ENCODE results near the gene BCAM.
"Not testable (repeated sequence)": the region's sequence is repeated elsewhere in the genome, so short reads cannot be mapped to it uniquely, and the experiment has no call there.

The BCAM gene

DNA sequence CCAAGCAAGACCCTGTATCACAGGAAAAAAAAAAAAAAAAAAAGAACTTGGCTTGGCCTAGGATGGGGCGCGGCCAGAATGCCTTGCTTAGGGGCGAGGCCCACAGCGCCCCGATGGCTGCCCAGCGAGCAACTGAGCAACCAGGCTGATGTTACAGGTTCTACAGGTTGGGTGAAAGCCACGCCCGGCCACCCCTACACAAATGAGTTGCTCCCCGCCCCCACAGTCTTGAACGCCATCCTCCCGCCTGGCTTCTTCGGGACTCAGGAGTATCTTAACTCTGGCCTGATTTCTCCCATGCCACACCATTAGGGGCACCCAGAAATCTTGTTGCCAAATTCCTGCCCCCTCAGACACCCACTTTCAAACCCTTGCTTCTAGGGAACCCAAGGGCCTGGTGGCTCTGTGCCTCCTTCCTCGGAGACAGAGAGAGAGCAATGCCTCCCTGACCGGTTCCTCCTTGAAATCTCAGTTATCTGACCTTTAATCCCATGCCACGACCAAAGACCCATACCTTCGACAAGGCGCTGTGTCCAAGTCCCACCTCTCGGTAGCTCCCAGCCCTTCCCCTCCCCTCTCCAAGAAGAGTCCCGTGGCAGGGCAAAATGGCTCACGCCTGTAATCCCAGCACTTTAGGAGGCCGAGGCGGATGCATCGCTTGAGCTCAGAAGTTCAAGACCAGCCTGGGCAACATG is 32.4 kb upstream of the BCAM start:
- no peak overlapping the region for H3K27ac ChIP-seq (ENCODE audit: insufficient read depth, low read length, poor library complexity, severe bottlenecking)
- H3K36me3 ChIP-seq (ENCODE audit: control insufficient read depth, insufficient read depth, low read length): no peaks in the 10 kb centered on the region
- no peak overlapping the region for H3K4me3 ChIP-seq (ENCODE audit: insufficient read depth, low read depth, low read length, poor library complexity, severe bottlenecking)
- no peak for DNase-seq
- no peaks in the 10 kb centered on the region for H3K4me1 ChIP-seq (ENCODE audit: control insufficient read depth, insufficient read depth, low read length, poor library complexity, severe bottlenecking)
- H3K9me3 ChIP-seq (ENCODE audit: control insufficient read depth, low read length): no peaks in the 10 kb centered on the region
- no peaks in the 10 kb centered on the region for H3K27me3 ChIP-seq (replicated peaks; ENCODE audit: control insufficient read depth, insufficient read depth, low read length, poor library complexity, severe bottlenecking)

DNA sequence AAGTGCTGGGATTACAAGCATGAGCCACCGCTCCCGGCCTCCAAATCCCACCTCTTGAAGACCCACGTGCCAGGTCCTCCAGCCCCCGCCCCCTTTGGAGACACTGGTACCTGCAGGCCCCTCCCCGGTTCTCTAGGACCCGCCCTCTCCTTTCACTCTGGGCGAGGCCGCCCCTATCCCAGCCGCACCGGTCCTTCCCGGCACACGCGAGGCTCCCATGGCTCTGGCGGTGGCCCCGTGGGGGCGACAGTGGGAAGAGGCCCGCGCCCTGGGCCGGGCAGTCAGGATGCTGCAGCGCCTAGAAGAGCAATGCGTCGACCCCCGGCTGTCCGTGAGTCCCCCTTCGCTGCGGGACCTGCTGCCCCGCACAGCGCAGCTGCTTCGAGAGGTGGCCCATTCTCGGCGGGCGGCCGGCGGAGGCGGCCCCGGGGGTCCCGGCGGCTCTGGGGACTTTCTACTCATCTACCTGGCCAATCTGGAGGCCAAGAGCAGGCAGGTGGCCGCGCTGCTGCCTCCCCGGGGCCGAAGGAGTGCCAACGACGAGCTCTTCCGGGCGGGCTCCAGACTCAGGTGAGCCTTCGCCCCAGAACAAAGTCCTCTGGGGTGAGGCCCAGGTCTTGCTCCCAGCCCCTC is 31.1 kb upstream of the BCAM start, which contains the start of gene CBLC:
TSS of gene CBLC (plus strand) at position 176 of the 633 bp plus-strand sequence. CDS start at position 218, 42 bp downstream.
- Histone ChIP-seq H3K4me1 (ENCODE audit: control insufficient read depth, insufficient read depth, low read length, poor library complexity, severe bottlenecking) (no peaks in the 10 kb centered on the region), H3K36me3 (ENCODE audit: control insufficient read depth, insufficient read depth, low read length) (no peaks in the 10 kb centered on the region), H3K4me3 (ENCODE audit: insufficient read depth, low read depth, low read length, poor library complexity, severe bottlenecking) (no peak within 1 kb of the TSS), H3K27me3 (replicated peaks; ENCODE audit: control insufficient read depth, insufficient read depth, low read length, poor library complexity, severe bottlenecking) (no peaks in the 10 kb centered on the region), H3K27ac (ENCODE audit: insufficient read depth, low read length, poor library complexity, severe bottlenecking) (no peak within 1 kb of the TSS), H3K9me3 (ENCODE audit: control insufficient read depth, low read length) (no peaks in the 10 kb centered on the region)
- DNase-seq: no peak

DNA sequence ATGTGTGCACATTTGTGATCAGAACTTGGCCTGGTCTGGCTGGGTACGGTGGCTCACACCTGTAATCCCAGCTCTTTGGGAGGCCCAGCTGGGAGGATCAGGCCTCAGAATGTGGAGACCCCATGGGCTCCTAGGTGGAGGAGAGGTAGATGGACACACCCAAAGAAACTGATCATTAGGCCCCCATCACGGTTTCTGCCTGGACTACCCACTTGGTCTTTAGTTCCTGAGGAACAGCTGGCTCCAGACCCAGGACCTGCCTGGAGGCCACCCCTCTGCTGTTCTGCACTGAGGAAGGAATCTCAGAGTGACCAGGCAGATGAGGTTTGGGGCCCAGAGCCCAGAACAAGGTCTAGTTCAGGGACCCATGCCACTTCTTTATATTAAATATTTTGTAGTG is 29.8 kb upstream of the BCAM start:
- H3K4me1 ChIP-seq (ENCODE audit: control insufficient read depth, insufficient read depth, low read length, poor library complexity, severe bottlenecking): no peaks in the 10 kb centered on the region
- no peaks in the 10 kb centered on the region for H3K36me3 ChIP-seq (ENCODE audit: control insufficient read depth, insufficient read depth, low read length)
- DNase-seq: no peak
- no peaks in the 10 kb centered on the region for H3K9me3 ChIP-seq (ENCODE audit: control insufficient read depth, low read length)
- no peak overlapping the region for H3K27ac ChIP-seq (ENCODE audit: insufficient read depth, low read length, poor library complexity, severe bottlenecking)
- no peak overlapping the region for H3K4me3 ChIP-seq (ENCODE audit: insufficient read depth, low read depth, low read length, poor library complexity, severe bottlenecking)
- no peaks in the 10 kb centered on the region for H3K27me3 ChIP-seq (replicated peaks; ENCODE audit: control insufficient read depth, insufficient read depth, low read length, poor library complexity, severe bottlenecking)

DNA sequence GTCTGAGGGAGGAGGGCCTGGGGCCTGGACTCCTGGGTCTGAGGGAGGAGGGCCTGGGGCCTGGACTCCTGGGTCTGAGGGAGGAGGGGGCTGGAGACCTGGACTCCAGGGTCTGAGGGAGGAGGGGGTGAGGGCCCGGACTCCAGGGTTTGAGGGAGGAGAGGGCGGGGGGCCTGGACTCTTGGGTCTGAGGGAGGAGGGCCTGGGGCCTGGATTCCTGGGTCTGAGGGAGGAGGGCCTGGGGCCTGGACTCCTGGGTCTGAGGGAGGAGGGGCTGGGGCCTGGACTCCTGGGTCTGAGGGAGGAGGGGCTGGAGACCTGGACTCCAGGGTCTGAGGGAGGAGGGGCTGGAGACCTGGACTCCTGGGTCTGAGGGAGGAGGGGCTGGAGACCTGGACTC is 27.2 kb upstream of the BCAM start:
- not testable (repeated sequence) for H3K4me3 ChIP-seq (ENCODE audit: insufficient read depth, low read depth, low read length, poor library complexity, severe bottlenecking); H3K4me1 ChIP-seq (ENCODE audit: control insufficient read depth, insufficient read depth, low read length, poor library complexity, severe bottlenecking); H3K9me3 ChIP-seq (ENCODE audit: control insufficient read depth, low read length); DNase-seq; H3K36me3 ChIP-seq (ENCODE audit: control insufficient read depth, insufficient read depth, low read length); H3K27ac ChIP-seq (ENCODE audit: insufficient read depth, low read length, poor library complexity, severe bottlenecking); H3K27me3 ChIP-seq (replicated peaks; ENCODE audit: control insufficient read depth, insufficient read depth, low read length, poor library complexity, severe bottlenecking)

DNA sequence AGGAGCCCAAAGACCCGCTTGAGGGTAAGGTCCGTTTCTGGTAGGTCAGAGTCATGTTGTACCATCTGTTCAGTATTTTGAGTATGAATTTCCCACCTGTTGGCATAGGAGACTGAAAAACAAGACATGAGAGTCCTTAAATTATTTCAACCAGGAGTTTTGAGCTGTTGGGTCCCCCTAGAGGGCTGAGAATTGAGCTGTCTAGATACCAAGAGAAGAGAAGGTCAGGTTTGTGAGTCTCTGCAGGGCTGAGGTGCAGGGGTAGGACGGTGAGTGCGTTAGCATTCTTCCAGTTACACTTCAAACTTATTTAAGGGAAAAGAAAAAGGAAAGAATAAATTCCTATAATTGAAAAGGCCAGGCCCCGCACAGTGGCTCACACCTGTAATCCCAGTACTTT is 26.2 kb upstream of the BCAM start:
- no peaks in the 10 kb centered on the region for H3K27me3 ChIP-seq (replicated peaks; ENCODE audit: control insufficient read depth, insufficient read depth, low read length, poor library complexity, severe bottlenecking)
- H3K9me3 ChIP-seq (ENCODE audit: control insufficient read depth, low read length): no peaks in the 10 kb centered on the region
- no peak overlapping the region for H3K4me3 ChIP-seq (ENCODE audit: insufficient read depth, low read depth, low read length, poor library complexity, severe bottlenecking)
- H3K36me3 ChIP-seq (ENCODE audit: control insufficient read depth, insufficient read depth, low read length): no peaks in the 10 kb centered on the region
- DNase-seq: no peak
- no peaks in the 10 kb centered on the region for H3K4me1 ChIP-seq (ENCODE audit: control insufficient read depth, insufficient read depth, low read length, poor library complexity, severe bottlenecking)
- no peak overlapping the region for H3K27ac ChIP-seq (ENCODE audit: insufficient read depth, low read length, poor library complexity, severe bottlenecking)

DNA sequence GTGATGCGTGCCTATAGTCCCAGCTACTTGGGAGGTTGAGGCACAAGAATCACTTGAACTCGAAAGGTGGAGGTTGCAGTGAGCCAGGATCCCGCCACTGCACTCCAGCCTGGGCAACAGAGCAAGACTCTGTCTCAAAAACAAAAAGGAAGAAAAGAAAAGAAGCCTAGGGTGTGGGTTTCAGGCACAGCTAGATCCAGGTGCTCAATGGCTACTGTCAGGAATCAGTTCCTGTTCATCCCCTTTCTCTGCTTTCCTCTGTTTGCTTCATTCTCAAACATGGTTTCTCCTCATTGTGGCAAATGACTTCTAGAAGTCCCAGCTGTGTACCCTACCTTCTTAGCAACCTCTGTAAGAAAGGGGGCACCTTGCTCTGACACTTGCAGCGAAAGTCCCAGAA is 25.4 kb upstream of the BCAM start:
- no peak for DNase-seq
- no peaks in the 10 kb centered on the region for H3K4me1 ChIP-seq (ENCODE audit: control insufficient read depth, insufficient read depth, low read length, poor library complexity, severe bottlenecking)
- H3K27me3 ChIP-seq (replicated peaks; ENCODE audit: control insufficient read depth, insufficient read depth, low read length, poor library complexity, severe bottlenecking): no peaks in the 10 kb centered on the region
- no peaks in the 10 kb centered on the region for H3K36me3 ChIP-seq (ENCODE audit: control insufficient read depth, insufficient read depth, low read length)
- no peaks in the 10 kb centered on the region for H3K9me3 ChIP-seq (ENCODE audit: control insufficient read depth, low read length)
- no peak overlapping the region for H3K27ac ChIP-seq (ENCODE audit: insufficient read depth, low read length, poor library complexity, severe bottlenecking)
- H3K4me3 ChIP-seq (ENCODE audit: insufficient read depth, low read depth, low read length, poor library complexity, severe bottlenecking): no peak overlapping the region

DNA sequence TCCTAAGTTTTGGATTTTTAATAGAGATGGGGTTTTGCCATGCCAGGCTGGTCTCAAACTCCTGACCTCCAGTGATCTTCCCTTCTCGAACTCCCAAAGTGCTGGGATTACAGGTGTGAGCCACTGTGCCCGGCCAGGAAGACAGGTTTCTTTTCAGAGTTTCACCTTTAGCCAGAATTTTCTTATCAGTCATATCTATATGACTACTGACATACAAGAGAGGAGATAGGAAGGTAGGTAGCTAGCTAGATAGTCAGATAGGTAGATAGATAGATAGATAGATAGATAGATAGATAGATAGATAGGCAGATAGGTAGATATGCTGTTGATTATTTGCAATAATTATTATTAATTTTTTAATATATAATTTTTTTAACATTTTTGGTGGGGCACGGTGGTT is 23.6 kb upstream of the BCAM start:
- H3K9me3 ChIP-seq (ENCODE audit: control insufficient read depth, low read length): no peaks in the 10 kb centered on the region
- no peak for DNase-seq
- no peak overlapping the region for H3K27ac ChIP-seq (ENCODE audit: insufficient read depth, low read length, poor library complexity, severe bottlenecking)
- H3K27me3 ChIP-seq (replicated peaks; ENCODE audit: control insufficient read depth, insufficient read depth, low read length, poor library complexity, severe bottlenecking): no peaks in the 10 kb centered on the region
- no peaks in the 10 kb centered on the region for H3K4me1 ChIP-seq (ENCODE audit: control insufficient read depth, insufficient read depth, low read length, poor library complexity, severe bottlenecking)
- no peak overlapping the region for H3K4me3 ChIP-seq (ENCODE audit: insufficient read depth, low read depth, low read length, poor library complexity, severe bottlenecking)
- H3K36me3 ChIP-seq (ENCODE audit: control insufficient read depth, insufficient read depth, low read length): no peaks in the 10 kb centered on the region

DNA sequence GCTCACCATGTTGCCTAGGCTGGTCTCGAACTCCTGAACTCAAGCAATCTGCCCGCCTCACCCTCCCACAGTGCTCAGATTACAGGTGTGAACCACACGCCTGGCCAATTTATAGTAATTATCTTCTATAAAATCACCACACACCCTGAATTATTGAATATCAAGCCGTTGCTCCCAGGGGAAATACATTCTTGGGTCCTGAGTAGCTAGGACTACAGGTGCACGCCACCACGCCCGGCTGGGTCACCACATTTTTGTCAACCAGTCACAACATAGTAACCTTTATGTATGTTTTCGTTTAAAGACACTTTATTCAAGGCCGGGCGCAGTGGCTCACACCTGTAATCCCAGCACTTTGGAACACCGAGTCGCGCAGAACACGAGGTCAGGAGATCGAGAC is 22.9 kb upstream of the BCAM start:
- no peak for DNase-seq
- Histone ChIP-seq H3K27me3 (replicated peaks; ENCODE audit: control insufficient read depth, insufficient read depth, low read length, poor library complexity, severe bottlenecking) (no peaks in the 10 kb centered on the region), H3K4me3 (ENCODE audit: insufficient read depth, low read depth, low read length, poor library complexity, severe bottlenecking) (no peak overlapping the region), H3K27ac (ENCODE audit: insufficient read depth, low read length, poor library complexity, severe bottlenecking) (no peak overlapping the region), H3K4me1 (ENCODE audit: control insufficient read depth, insufficient read depth, low read length, poor library complexity, severe bottlenecking) (no peaks in the 10 kb centered on the region), H3K36me3 (ENCODE audit: control insufficient read depth, insufficient read depth, low read length) (no peaks in the 10 kb centered on the region), H3K9me3 (ENCODE audit: control insufficient read depth, low read length) (no peaks in the 10 kb centered on the region)

DNA sequence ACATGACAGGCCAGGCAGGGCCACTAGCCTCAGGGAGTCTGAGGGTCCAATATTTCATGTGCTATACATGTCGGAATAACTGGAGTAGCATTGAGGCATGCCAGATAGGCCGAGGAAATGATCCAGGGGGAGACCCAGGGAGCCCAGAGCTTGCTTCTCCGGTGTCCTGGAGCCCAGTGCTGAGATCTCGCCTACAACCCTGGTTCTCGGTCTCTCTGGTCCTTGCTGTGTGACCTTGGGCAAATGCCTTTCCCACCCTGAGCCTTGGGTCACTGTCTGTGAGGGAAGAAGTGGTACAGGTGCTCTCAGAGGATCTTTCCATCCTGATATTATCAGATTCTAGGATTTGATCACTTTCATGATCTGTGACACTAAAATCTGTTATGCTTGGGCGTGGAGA is 19.9 kb upstream of the BCAM start:
- Histone ChIP-seq H3K27me3 (replicated peaks; ENCODE audit: control insufficient read depth, insufficient read depth, low read length, poor library complexity, severe bottlenecking) (no peaks in the 10 kb centered on the region), H3K27ac (ENCODE audit: insufficient read depth, low read length, poor library complexity, severe bottlenecking) (no peak overlapping the region), H3K4me1 (ENCODE audit: control insufficient read depth, insufficient read depth, low read length, poor library complexity, severe bottlenecking) (no peaks in the 10 kb centered on the region), H3K9me3 (ENCODE audit: control insufficient read depth, low read length) (no peaks in the 10 kb centered on the region), H3K4me3 (ENCODE audit: insufficient read depth, low read depth, low read length, poor library complexity, severe bottlenecking) (no peak overlapping the region), H3K36me3 (ENCODE audit: control insufficient read depth, insufficient read depth, low read length) (no peaks in the 10 kb centered on the region)
- no peak for DNase-seq

DNA sequence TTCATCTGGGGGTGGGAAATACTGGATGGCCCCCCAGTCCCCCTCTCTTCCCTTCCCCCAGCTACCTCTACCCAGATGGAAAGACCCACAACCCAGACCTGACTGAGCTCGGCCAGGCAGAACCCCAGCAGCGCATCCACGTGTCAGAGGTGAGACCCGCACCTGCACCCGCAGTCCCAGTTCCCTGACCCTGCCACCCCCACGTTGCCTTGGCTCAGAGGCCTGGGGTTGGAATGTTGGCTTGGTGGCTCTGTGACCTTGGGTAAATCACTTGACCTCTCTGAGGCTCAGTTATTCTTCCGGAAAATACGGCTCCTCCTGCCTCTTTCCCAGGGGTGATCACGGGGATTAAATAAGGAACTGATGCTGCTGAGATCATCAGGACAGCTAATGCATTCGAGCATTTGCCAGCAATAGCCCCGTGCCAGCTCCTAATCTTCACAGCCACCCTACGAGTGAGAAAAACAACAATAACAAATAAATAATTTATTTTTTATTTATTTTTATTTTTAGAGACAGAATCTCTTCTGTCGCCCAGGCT is 18.9 kb upstream of the BCAM start:
- no peak for DNase-seq
- no peak overlapping the region for H3K4me3 ChIP-seq (ENCODE audit: insufficient read depth, low read depth, low read length, poor library complexity, severe bottlenecking)
- H3K27me3 ChIP-seq (replicated peaks; ENCODE audit: control insufficient read depth, insufficient read depth, low read length, poor library complexity, severe bottlenecking): no peaks in the 10 kb centered on the region
- H3K36me3 ChIP-seq (ENCODE audit: control insufficient read depth, insufficient read depth, low read length): no peaks in the 10 kb centered on the region
- H3K9me3 ChIP-seq (ENCODE audit: control insufficient read depth, low read length): no peaks in the 10 kb centered on the region
- no peaks in the 10 kb centered on the region for H3K4me1 ChIP-seq (ENCODE audit: control insufficient read depth, insufficient read depth, low read length, poor library complexity, severe bottlenecking)
- H3K27ac ChIP-seq (ENCODE audit: insufficient read depth, low read length, poor library complexity, severe bottlenecking): no peak overlapping the region
